ENCODE measurements around the gene AGL.

DNA sequence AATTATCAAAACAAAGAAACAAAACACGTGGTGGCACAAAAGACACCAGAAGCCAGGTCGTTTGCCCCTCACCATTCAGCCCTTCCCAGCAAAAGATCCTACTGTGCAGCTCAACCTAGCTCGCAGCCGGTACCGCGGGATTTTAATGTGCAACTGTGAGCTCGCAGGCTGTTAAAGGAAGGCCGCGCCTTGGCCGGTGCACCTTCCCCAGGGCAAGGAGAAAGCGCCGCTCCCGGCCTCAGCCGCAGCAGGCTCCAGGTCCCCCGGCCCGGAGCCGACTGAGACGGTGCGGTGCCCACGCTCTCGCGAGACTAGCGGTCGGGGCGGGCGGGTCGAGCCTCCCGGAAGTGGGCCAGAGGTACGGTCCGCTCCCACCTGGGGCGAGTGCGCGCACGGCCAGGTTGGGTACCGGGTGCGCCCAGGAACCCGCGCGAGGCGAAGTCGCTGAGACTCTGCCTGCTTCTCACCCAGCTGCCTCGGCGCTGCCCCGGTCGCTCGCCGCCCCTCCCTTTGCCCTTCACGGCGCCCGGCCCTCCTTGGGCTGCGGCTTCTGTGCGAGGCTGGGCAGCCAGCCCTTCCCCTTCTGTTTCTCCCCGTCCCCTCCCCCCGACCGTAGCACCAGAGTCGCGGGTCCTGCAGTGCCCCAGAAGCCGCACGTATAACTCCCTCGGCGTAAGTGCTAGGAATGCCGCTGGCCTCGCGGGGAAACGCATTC lies at the start of gene AGL:
- TF ChIP-seq JUND (IDR thresholded peaks at IDR 0.05; ENCODE audit: low read length) (no peak; the same call in 1 of the 2 replicates), EGR1 (IDR thresholded peaks at IDR 0.05; ENCODE audit: borderline replicate concordance, low read depth, low read length) (no peak), SIX5 (IDR thresholded peaks at IDR 0.05; ENCODE audit: low read depth, low read length) (no peak), EZH2 (IDR thresholded peaks at IDR 0.05; ENCODE audit: low read depth, low read length, severe bottlenecking) (no peak), TAF7 (optimal IDR thresholded peaks at IDR 0.05; ENCODE audit: borderline replicate concordance, low read depth, low read length) (peak; percentile 27), JUN (IDR thresholded peaks at IDR 0.05; ENCODE audit: low read depth, low read length) (no peak), POLR2A (IDR thresholded peaks at IDR 0.05; ENCODE audit: control extremely low read depth in 1 of 2, low read depth in 2 of 2, low read length in 2 of 2) (peak; percentile 71 to 94), RAD21 (IDR thresholded peaks at IDR 0.05 in 1 of 2, conservative IDR thresholded peaks at IDR 0.05 in 1 of 2; ENCODE audit: low read depth in 2 of 2, low read length in 2 of 2) (0 out of 4 replicates have a peak, but pooled peaks of 1 of the 2 experiments have one; percentile 4), KDM5A (IDR thresholded peaks at IDR 0.05; ENCODE audit: low read length) (no peak)
- TF ChIP-seq, protein P1, sequence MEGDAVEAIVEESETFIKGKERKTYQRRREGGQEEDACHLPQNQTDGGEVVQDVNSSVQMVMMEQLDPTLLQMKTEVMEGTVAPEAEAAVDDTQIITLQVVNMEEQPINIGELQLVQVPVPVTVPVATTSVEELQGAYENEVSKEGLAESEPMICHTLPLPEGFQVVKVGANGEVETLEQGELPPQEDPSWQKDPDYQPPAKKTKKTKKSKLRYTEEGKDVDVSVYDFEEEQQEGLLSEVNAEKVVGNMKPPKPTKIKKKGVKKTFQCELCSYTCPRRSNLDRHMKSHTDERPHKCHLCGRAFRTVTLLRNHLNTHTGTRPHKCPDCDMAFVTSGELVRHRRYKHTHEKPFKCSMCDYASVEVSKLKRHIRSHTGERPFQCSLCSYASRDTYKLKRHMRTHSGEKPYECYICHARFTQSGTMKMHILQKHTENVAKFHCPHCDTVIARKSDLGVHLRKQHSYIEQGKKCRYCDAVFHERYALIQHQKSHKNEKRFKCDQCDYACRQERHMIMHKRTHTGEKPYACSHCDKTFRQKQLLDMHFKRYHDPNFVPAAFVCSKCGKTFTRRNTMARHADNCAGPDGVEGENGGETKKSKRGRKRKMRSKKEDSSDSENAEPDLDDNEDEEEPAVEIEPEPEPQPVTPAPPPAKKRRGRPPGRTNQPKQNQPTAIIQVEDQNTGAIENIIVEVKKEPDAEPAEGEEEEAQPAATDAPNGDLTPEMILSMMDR (IDR thresholded peaks at IDR 0.05; ENCODE audit: control extremely low read depth in 1 of 3, insufficient read depth in 1 of 3, low read depth in 1 of 3, low read length in 3 of 3), result no peak
- TF ChIP-seq, protein P2, sequence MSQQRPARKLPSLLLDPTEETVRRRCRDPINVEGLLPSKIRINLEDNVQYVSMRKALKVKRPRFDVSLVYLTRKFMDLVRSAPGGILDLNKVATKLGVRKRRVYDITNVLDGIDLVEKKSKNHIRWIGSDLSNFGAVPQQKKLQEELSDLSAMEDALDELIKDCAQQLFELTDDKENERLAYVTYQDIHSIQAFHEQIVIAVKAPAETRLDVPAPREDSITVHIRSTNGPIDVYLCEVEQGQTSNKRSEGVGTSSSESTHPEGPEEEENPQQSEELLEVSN (IDR thresholded peaks at IDR 0.05), result peak; percentile 71
- TF ChIP-seq, protein P3, sequence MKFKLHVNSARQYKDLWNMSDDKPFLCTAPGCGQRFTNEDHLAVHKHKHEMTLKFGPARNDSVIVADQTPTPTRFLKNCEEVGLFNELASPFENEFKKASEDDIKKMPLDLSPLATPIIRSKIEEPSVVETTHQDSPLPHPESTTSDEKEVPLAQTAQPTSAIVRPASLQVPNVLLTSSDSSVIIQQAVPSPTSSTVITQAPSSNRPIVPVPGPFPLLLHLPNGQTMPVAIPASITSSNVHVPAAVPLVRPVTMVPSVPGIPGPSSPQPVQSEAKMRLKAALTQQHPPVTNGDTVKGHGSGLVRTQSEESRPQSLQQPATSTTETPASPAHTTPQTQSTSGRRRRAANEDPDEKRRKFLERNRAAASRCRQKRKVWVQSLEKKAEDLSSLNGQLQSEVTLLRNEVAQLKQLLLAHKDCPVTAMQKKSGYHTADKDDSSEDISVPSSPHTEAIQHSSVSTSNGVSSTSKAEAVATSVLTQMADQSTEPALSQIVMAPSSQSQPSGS (IDR thresholded peaks at IDR 0.05; ENCODE audit: low read length), result no peak
